H9 (cell line): ENCODE measurements around the gene PPP2R2B. TPM values are rescaled to one million over a fixed set of nuclear protein-coding genes. Genes with fewer than 3 reads are reported as not detected.

Experiments
- DNase-seq: peaks from one replicate; pipeline ENCODE4 v3.0.0-alpha.2; 2017
- H2AFZ ChIP-seq: one replicate; pipeline ENCODE4 v1.6.1; 2013; ENCODE audit warnings: mild to moderate bottlenecking, low read length, control low read depth, moderate library complexity
- H2AK5ac ChIP-seq: 2 replicates; pipeline ENCODE4 v1.6.1; 2013; ENCODE audit warnings: low read length, control low read depth, mixed read lengths; ENCODE audit not compliant: insufficient read length
- H2BK120ac ChIP-seq: one replicate; pipeline ENCODE4 v1.6.1; 2013; ENCODE audit warnings: low read depth, mild to moderate bottlenecking, low read length, control low read depth, inconsistent platforms; ENCODE audit not compliant: poor library complexity, severe bottlenecking
- H2BK12ac ChIP-seq: 2 replicates; pipeline ENCODE4 v1.6.1; 2013; ENCODE audit warnings: low read length, control low read depth, mixed read lengths, low read depth; ENCODE audit not compliant: insufficient read length
- H2BK15ac ChIP-seq: 2 replicates; pipeline ENCODE4 v1.6.1; 2013; ENCODE audit warnings: low read depth, low read length, control low read depth
- H2BK20ac ChIP-seq: one replicate; pipeline ENCODE4 v1.6.1; 2013; ENCODE audit warnings: low read depth, mild to moderate bottlenecking, low read length, control low read depth, inconsistent platforms; ENCODE audit not compliant: poor library complexity, severe bottlenecking
- H2BK5ac ChIP-seq: 2 replicates; pipeline ENCODE4 v1.6.1; 2013; ENCODE audit warnings: low read length, control low read depth, mixed read lengths; ENCODE audit not compliant: insufficient read length
- H3K14ac ChIP-seq: 2 replicates; pipeline ENCODE4 v1.6.1; 2013; ENCODE audit warnings: low read length, control low read depth; ENCODE audit not compliant: insufficient read depth
- H3K18ac ChIP-seq: 2 replicates; pipeline ENCODE4 v1.6.1; 2013; ENCODE audit warnings: low read depth, mild to moderate bottlenecking, mixed read lengths, low read length, control low read depth; ENCODE audit not compliant: insufficient read length
- H3K23ac ChIP-seq: 2 replicates; pipeline ENCODE4 v1.6.1; 2013; ENCODE audit warnings: low read length, control low read depth, mixed read lengths, low read depth; ENCODE audit not compliant: insufficient read length
- H3K23me2 ChIP-seq: 2 replicates; pipeline ENCODE4 v1.6.1; 2013; ENCODE audit warnings: low read depth, mild to moderate bottlenecking, mixed read lengths, low read length, control low read depth; ENCODE audit not compliant: insufficient read length, poor library complexity, severe bottlenecking
- H3K27ac ChIP-seq: 2 replicates; pipeline ENCODE4 v1.5.1; 2013; ENCODE audit warnings: low read length, control low read depth, mixed read lengths, low read depth; ENCODE audit not compliant: insufficient read length
- H3K27me3 ChIP-seq: 2 replicates; pipeline ENCODE4 v1.6.1; 2013; ENCODE audit warnings: low read length, control low read depth, inconsistent platforms; ENCODE audit not compliant: insufficient read depth
- H3K4ac ChIP-seq: 2 replicates; pipeline ENCODE4 v1.6.1; 2013; ENCODE audit warnings: low read depth, mild to moderate bottlenecking, control low read depth, inconsistent platforms, low read length, moderate library complexity
- H3K4me1 ChIP-seq: 2 replicates; pipeline ENCODE4 v1.6.1; 2013; ENCODE audit warnings: low read length, control low read depth, inconsistent platforms; ENCODE audit not compliant: insufficient read depth
- H3K4me2 ChIP-seq: 2 replicates; pipeline ENCODE4 v1.6.1; 2013; ENCODE audit warnings: low read length, control low read depth, mixed read lengths; ENCODE audit not compliant: insufficient read length, insufficient read depth
- H3K56ac ChIP-seq: 2 replicates; pipeline ENCODE4 v1.6.1; 2013; ENCODE audit warnings: low read depth, mild to moderate bottlenecking, mixed read lengths, low read length, control low read depth; ENCODE audit not compliant: insufficient read length
- H3K79me1 ChIP-seq: 2 replicates; pipeline ENCODE4 v1.6.1; 2013; ENCODE audit warnings: low read depth, mild to moderate bottlenecking, moderate library complexity, low read length, control low read depth, inconsistent platforms; ENCODE audit not compliant: insufficient read depth, poor library complexity, severe bottlenecking
- H3K79me2 ChIP-seq: 2 replicates; pipeline ENCODE4 v1.6.1; 2013; ENCODE audit warnings: low read length, control low read depth, inconsistent platforms; ENCODE audit not compliant: insufficient read depth
- H3K9ac ChIP-seq: 2 replicates; pipeline ENCODE4 v1.6.1; 2013; ENCODE audit warnings: low read length, control low read depth, mixed read lengths; ENCODE audit not compliant: insufficient read length; ENCODE audit errors: extremely low read depth
- H3K9me3 ChIP-seq: one replicate; pipeline ENCODE4 v1.6.1; 2013; ENCODE audit warnings: low read depth, low read length, inconsistent platforms; ENCODE audit not compliant: control insufficient read depth
- H3T11ph ChIP-seq: one replicate; pipeline ENCODE4 v1.6.1; 2013; ENCODE audit warnings: mild to moderate bottlenecking, low read length, control low read depth, inconsistent platforms
- H4K20me1 ChIP-seq: one replicate; pipeline ENCODE4 v1.6.1; 2013; ENCODE audit not compliant: control insufficient read depth, insufficient read length, insufficient read depth
- H4K5ac ChIP-seq: 2 replicates; pipeline ENCODE4 v1.6.1; 2013; ENCODE audit warnings: low read depth, mild to moderate bottlenecking, mixed read lengths, low read length, control low read depth; ENCODE audit not compliant: insufficient read length
- H4K8ac ChIP-seq: replicated peaks from 2 replicates; pipeline ENCODE4 v1.6.1; 2013; ENCODE audit warnings: low read length, control low read depth, mixed read lengths, low read depth; ENCODE audit not compliant: insufficient read length
- H4K91ac ChIP-seq: 2 replicates; pipeline ENCODE4 v1.6.1; 2013; ENCODE audit warnings: low read depth, mild to moderate bottlenecking, moderate library complexity, mixed read lengths, low read length, control low read depth; ENCODE audit not compliant: insufficient read length
- H3K27ac Mint-ChIP-seq, 3 experiments: 2 replicates in 2 of 3; 3 replicates in 1 of 3; pipeline ENCODE4 v1.8.0; 2020 to 2021; ENCODE audit warnings: mixed read lengths in 3 of 3, mild to moderate bottlenecking in 1 of 3, moderate library complexity in 1 of 3
- H3K27me3 Mint-ChIP-seq: 2 replicates; pipeline ENCODE4 v1.8.0; 2021; ENCODE audit warnings: low read depth, mild to moderate bottlenecking, moderate library complexity, mixed read lengths
- H3K36me3 Mint-ChIP-seq, 3 experiments: 2 replicates in 2 of 3; 3 replicates in 1 of 3; pipeline ENCODE4 v1.8.0; 2020 to 2021; ENCODE audit warnings: low read depth in 3 of 3, mixed read lengths in 3 of 3; ENCODE audit not compliant: insufficient read depth in 1 of 3
- H3K4me1 Mint-ChIP-seq, 2 experiments: 2 replicates each; pipeline ENCODE4 v1.8.0; 2020; ENCODE audit warnings: mixed read lengths in 2 of 2
- H3K4me3 Mint-ChIP-seq, 2 experiments: 2 replicates in 1 of 2; 3 replicates in 1 of 2; pipeline ENCODE4 v1.8.0; 2020 to 2021; ENCODE audit warnings: mild to moderate bottlenecking in 2 of 2, mixed read lengths in 2 of 2, moderate library complexity in 1 of 2
- H3K9me3 Mint-ChIP-seq, 2 experiments: 2 replicates in 1 of 2; 3 replicates in 1 of 2; pipeline ENCODE4 v1.8.0; 2020; ENCODE audit warnings: mild to moderate bottlenecking in 2 of 2, mixed read lengths in 2 of 2, moderate library complexity in 1 of 2
- WGBS: extraction: QIAGEN DNeasy Blood & Tissue Kit; methylation state at CpG from one replicate; pipeline ENCODE4 v1.1.7; 2013; ENCODE audit warnings: missing lambda C conversion rate, low lambda C conversion rate, mixed read lengths; ENCODE audit not compliant: insufficient read length; ENCODE audit errors: extremely low coverage; 5-methylcytosine and 5-hydroxymethylcytosine counted together
- total RNA-seq: library from RNA; stranded (reverse); gene quantifications from 2 replicates; pipeline ENCODE4 v1.2.1, GENCODE V29; 2021
- TF ChIP-seq, protein P1 (sequence below): fragments of 200-600 bp; sonication (generic); conservative IDR thresholded peaks from 3 replicates; pipeline ENCODE4 v1.8.0; 2021; ENCODE audit warnings: antibody characterized with exemption, mild to moderate bottlenecking

The PPP2R2B gene
- total RNA-seq, 1 experiment from 2014 or later = 14.3 TPM

DNA sequence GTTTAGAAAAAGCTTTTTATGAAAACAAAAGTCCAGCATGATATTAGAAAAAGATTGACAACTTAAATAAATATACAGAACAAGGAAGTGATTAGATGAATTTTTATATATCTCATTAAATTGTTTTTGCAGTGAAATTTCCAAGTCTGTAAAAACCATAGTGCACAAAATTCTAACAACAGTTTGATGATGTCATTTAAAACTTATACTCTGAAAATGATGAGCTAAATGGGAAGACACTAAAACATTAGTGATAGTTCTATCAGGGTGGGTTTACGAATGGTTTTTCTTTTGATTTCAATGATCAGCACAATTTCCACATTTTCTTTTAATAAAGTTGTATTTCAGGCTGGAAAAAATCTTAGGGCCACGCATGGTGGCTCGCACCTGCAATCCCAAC, 236.1 kb downstream of the PPP2R2B start:
- H3K9me3 Mint-ChIP-seq = no peaks in the 10 kb centered on the region
- no peaks in the 10 kb centered on the region for H3K27me3 ChIP-seq
- no peak overlapping the region for H3K14ac ChIP-seq
- peaks cover 16 to 21% of the 10 kb centered on the region in 2 experiments for H3K4me1 Mint-ChIP-seq
- H2BK120ac ChIP-seq = no peak overlapping the region
- H3K56ac ChIP-seq = no peak overlapping the region
- H2BK15ac ChIP-seq = no peak overlapping the region
- no peak overlapping the region for H3T11ph ChIP-seq
- H3K27ac Mint-ChIP-seq = no peak overlapping the region; a peak in 1 of 7 replicates
- H4K5ac ChIP-seq = no peak overlapping the region
- no CpG with 5 or more reads among the region's 3 CpGs for whole genome bisulfite sequencing
- H3K23ac ChIP-seq = no peak overlapping the region
- H3K4me3 Mint-ChIP-seq = no peak overlapping the region
- no peak overlapping the region for H3K9ac ChIP-seq
- DNase-seq = no peak
- H4K20me1 ChIP-seq = no peaks in the 10 kb centered on the region
- no peaks in the 10 kb centered on the region for H3K79me2 ChIP-seq
- H4K8ac ChIP-seq = no peak overlapping the region
- peaks cover 3% of the 10 kb centered on the region; the same call in 1 of the 2 replicates for H3K4me1 ChIP-seq
- H3K79me1 ChIP-seq = no peaks in the 10 kb centered on the region
- H2BK5ac ChIP-seq = no peak overlapping the region
- H3K4ac ChIP-seq = no peak overlapping the region
- no peak overlapping the region for H4K91ac ChIP-seq
- H3K23me2 ChIP-seq = no peaks in the 10 kb centered on the region
- H3K36me3 Mint-ChIP-seq = peaks cover 0 to 6% (median 4%) of the 10 kb centered on the region in 3 experiments; a peak in 5 of 7 replicates
- H3K18ac ChIP-seq = no peak overlapping the region
- H3K27ac ChIP-seq = no peak overlapping the region
- no peaks in the 10 kb centered on the region for H3K27me3 Mint-ChIP-seq
- TF ChIP-seq, protein P1, sequence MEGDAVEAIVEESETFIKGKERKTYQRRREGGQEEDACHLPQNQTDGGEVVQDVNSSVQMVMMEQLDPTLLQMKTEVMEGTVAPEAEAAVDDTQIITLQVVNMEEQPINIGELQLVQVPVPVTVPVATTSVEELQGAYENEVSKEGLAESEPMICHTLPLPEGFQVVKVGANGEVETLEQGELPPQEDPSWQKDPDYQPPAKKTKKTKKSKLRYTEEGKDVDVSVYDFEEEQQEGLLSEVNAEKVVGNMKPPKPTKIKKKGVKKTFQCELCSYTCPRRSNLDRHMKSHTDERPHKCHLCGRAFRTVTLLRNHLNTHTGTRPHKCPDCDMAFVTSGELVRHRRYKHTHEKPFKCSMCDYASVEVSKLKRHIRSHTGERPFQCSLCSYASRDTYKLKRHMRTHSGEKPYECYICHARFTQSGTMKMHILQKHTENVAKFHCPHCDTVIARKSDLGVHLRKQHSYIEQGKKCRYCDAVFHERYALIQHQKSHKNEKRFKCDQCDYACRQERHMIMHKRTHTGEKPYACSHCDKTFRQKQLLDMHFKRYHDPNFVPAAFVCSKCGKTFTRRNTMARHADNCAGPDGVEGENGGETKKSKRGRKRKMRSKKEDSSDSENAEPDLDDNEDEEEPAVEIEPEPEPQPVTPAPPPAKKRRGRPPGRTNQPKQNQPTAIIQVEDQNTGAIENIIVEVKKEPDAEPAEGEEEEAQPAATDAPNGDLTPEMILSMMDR = no peak
- no peak overlapping the region for H2AFZ ChIP-seq
- no peak overlapping the region for H2AK5ac ChIP-seq
- no peak overlapping the region for H2BK12ac ChIP-seq
- no peaks in the 10 kb centered on the region for H3K9me3 ChIP-seq
- no peak overlapping the region for H2BK20ac ChIP-seq
- no peak overlapping the region for H3K4me2 ChIP-seq
